GM21390 (cell line): Measurements from ENCODE around the gene PTPRD.

Experiments
- ATAC-seq: cut with Tn5 transposase; IDR thresholded peaks from one replicate; pipeline ENCODE4 v1.9.1; 2021; ENCODE audit not compliant: unreplicated experiment

PTPRD gene

DNA sequence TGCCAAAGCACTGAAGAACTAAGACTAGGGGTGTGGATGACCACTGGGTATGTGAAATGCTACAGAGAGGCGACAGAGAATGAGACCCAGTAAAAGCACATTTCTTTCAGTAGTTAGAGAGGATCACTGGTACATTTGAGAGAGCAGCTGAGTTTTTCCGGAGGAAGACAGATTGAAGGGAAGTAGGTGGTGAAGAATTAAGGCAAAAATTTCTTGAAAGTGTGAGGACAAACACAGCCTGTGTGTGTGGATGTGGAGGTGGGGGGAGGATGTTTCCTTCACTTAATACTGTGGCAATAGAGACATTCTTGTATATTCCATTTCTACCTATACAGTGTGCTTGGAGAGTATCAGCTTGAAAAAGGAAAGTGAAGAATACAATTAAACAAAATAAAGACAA, 1942.1 kb downstream of the PTPRD start:
- no peak for ATAC-seq

DNA sequence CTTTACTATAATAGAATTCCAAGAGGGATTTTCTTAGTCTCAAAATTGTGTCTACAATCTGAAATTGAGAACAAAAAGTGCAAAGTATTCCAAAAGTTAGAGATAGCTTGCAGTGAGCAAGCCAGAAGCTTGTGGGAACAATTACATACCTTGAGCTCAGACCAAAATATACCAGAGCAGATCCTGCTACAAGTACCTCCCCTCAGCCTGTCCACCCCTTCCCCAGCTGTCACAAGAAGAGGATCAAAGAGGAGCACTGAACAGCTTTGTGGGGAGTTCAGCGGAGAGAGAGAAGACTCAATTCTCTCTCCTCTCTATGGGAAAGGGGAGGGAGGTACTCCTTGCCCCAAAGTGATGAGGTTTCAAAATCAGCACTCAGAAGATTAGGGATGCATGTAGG, 1944.1 kb downstream of the PTPRD start:
- ATAC-seq = no peak

DNA sequence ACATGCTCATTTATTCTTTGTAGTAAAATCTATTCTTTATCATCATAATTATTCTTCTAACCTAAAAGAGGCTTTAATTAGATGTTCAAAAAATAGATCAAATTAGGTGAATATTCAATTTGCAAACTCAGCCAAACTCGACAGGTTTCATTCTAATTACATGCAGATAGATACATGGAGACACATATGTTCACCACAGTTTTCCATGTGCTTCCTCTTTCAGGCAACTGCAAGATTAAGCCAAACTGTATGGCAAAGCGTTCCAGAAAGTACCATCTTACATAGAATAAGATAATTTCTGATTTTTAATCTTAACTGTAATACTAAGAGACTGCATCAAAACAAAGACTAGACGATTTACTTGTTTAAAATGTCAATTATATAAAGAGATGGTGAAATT, 1944.6 kb downstream of the PTPRD start:
- no peak for ATAC-seq

DNA sequence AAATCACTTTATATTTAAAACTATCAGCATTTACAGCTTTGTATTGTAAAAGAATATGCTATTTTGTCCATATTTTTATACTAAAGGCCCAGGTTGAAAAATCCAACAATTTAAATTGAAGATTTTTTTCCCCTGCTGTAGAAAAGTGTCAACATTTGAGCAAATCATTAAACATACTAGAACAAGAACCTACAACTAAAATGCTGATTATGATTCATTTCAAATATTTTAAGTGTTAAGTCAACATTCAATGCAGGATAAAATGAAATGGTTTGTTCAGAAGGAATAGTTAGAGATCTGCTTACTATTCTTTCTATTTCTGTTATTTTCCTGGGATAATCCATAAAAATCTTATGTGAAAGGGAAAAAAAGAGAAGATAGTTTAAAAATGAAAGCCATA, 1946.7 kb downstream of the PTPRD start:
- ATAC-seq = no peak

DNA sequence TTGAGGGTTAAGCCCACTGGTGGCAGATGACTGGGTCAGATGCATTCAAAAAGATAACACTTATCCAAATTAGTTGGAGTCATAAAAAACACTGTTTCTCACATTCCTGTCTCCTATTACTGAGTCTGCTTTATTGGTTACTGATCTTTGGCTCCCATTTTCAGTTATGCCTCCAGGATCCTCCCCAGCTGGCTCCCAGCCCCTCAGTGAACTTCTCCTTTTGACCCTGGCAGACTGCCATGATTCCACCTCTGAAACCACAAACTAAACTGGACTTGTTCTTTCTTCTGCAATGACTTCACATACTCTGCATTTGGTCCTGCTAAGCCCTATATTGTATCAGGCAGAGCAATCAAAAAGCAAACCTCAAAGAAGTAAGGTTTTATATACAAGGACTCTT, 1952.4 kb downstream of the PTPRD start:
- ATAC-seq = no peak

DNA sequence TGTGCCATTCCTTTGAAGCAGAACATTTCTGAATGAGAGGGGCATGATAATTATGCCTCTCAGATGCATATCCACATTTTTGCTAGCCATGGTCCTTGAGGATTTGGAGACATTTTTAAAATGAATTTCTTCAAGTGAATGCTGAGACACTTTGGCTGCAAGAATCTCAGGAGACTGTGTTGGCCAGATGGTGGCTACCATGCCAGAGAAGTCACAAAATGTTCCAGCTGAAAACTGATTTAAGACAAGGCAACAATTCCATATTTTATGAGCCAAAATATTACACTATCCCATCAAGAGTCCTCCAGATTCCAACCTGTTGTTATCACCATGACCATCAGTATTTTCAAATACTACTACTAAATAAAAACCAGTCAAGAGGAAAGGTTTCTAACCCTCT, 1953.7 kb downstream of the PTPRD start:
- no peak for ATAC-seq

DNA sequence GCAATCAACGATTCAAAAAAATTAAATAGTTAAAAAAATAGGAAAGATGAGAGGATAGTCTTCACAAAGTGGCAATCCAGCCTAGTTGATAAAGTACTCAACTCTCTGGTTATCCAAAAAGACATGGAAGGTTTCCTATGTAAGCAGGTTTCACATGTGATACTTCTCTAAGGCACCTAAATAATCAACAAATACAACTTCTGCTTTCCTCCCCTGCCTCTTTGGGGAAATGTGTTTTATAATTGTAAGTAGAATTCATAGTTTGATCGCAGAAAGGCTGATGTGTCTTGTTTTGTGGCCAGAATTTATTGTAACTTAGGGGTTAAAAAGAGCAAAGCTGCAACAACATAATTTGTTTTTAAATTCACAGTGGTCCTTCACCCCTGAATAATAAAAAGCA, 1957.7 kb downstream of the PTPRD start:
- ATAC-seq = no peak

DNA sequence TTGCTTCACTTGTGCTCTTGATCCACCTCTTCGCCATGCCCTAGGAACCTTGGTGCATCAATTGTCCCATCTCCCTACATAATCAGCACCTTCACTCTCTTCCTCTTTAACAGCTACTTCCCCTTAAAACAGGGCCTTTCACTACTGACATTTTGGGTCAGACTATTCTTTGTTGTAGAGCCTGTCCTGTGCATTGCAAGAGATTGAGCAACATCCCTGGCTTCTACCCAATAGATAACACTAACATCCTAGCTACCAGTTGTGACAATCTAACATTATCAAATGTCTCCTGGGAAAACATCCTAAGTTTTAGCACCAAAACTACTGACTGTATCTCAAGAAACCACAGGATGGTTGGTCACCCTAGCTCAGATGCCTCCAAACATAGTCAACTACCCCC, 1958.9 kb downstream of the PTPRD start:
- ATAC-seq = no peak

DNA sequence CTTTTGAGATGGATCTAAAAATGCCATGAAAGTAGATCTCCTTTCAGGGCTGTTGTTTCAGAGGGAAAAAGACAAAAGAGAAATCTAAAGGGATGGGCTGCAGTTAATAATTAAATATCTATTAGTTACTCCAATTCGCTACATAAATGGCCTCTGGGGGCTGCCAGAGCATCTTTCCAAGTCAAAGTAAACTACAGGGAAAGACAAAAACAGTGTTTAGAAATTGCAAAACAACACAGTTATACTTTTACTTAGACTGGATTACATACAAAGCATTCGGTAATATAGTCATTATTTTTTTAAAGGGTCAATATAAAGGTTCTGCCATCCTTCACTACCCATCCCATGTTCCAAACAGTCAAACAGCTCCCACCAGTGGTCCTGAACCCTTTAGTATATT, 1959.7 kb downstream of the PTPRD start:
- ATAC-seq = no peak

DNA sequence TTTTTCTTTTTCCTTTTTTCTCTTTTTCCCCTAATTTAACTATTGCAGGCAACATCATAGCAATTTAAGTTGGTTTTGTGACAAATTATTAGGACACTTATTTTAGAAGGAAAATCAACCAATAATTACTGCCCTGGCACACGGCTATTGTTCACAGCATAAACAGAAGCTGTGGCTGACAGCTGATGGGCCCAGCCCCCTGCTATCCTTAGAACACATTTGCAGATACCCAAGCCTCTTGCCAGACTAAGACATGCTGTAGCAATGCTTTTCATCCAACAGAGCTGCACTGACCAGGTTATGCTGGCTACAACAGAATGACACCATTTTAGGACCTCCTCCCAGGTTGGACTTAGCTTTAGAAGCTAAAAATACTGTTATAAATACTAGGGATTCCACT, 1960.5 kb downstream of the PTPRD start:
- no peak for ATAC-seq

DNA sequence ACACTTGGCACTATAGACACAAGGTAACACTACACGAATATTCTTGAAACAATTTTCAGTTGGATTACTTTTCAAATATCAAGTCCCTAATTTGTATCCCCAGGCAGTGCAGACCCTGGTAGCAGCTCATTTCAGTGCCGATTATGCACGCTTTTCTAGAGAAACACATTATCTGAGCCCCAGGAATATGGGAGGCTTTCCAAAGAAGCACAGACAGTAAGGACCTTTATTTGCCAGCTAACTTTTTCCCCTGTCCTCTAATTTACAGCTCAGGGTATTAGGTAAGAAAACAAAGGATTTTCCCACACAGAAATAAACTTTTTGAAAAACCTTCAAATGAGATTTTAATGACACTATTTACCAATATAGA, 1961.0 kb downstream of the PTPRD start:
- ATAC-seq = no peak

DNA sequence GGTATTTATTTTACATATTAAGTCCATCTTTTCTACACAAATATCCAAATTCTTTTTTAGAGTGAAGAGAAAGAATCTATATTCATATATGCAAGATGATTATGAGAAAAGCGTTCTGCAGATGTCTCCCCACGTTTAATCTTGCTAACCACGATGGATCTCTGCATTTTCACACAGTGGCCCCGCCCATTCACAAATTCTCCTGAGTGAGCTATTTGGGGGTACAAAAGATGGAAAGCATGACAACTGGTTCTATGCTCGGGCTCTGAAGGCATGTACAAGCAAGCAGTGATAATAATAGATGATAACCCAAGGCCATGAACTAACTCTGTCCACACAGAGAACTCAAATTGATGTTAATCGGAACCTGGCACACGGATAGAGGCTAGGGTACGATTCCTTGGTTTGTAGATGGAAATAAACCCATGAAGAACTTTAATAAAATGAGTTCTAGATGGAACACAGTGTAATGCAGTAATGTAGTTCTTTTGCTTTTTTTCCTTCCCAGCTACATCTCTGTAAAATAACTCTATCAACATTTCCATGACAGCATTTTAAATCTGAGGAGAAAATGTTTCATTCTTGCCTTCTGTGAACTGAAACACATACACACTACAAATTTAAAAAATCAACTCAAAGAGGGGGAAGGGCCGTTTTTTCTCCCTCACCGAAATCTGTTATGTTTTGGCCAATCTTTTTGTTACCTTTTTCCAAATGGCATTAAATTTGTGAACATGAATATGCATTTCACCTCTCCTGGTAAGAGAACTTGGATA, 1961.5 kb downstream of the PTPRD start:
- ATAC-seq = no peak

DNA sequence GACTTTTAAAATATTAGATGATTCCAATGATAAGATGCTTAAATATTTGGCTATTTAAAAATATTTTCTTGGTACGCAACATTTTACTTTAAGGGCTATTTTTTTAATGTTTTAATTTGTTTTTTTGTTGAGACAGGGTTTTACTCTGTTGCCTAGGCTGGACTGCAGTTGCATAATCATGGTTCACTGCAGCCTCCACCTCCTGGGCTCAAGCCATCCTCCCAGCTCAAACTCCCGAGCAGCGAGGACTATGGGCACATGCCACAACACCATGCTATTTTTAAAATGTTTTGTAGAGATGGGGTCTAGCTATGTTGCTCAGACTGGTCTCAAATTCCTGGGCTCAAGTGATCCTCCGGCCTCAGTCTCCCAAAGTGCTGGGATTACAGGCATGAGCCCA, 1963.0 kb downstream of the PTPRD start:
- no peak for ATAC-seq

DNA sequence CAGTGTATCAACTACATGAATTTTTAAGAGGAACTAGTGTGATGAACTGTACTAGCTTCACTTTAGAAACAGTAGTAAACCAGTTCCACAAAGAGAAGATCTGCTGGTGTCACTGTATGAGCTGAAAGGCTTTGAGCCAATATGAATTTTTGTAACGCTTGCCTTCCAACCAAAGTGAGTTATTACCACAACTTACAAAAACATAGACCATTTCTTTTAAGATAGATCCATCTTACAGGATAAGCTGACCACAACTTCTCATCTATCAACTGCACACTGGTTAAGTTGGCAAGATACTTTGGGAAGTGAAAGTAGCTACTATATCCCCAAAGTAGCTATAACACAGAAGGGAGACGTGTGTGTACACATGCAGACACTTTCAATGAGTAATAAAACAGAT, 1963.6 kb downstream of the PTPRD start:
- ATAC-seq = no peak

DNA sequence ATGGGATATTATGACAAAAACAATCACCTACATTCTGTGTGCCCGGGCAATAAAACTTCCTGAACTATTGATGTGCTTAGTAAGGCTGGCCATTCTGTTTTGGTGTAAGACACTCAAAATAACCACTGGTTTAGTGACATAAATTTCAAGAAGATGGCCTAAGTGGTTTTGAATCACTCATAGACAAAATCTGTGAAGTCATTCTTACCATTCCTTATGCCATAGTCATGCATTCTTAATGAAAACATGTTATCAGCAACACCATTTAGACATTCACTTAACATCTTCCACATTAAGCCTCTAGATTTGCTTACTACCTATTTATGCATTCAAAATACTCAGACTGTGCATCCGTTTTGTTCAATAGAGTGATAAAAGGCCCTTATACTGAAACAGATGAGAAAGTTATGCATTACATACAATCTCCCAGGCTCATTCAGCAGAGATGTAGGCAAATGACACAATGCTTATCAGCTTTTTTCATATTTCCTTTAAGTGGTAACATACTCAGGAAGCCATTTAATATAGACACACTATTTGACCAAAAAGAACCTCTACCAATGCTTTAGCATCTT, 1964.4 kb downstream of the PTPRD start:
- no peak for ATAC-seq

DNA sequence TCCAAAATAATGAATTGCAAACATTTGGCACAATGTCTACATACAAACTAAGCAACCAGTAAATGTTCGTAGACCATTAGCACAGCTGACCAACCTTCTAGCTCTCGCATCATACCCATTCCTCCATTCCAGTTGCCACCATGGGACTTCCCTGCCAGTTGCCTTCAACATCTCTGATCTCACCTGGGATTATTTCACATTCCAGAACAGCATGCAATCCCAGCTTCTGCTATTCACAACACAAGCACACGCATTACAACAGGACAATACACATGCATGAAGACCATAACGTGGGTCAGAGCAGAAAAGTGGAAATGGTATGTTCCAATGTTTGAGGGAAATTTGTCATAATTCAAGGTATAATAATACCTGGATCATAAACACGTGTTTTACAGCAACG, 1965.0 kb downstream of the PTPRD start:
- ATAC-seq = no peak

DNA sequence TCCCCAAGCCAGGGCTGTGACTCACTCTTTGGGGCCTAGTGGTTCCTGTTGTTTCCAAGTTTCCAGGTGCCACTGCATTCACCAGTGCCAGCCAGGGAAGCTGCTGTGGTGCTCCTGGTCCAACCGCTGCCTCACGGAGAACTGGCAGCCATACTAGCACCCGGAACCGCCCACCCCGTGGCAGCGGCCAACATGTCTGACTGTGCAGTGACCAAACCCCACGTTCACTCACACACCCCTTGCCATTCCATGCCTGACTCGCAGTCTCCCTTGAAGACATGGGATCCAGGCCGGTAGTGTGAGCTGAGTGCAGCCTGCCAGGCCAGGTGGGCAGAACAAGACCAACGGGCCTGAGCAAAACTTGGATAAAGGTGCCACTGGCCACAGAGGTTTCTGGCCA, 1968.2 kb downstream of the PTPRD start:
- no peak for ATAC-seq

DNA sequence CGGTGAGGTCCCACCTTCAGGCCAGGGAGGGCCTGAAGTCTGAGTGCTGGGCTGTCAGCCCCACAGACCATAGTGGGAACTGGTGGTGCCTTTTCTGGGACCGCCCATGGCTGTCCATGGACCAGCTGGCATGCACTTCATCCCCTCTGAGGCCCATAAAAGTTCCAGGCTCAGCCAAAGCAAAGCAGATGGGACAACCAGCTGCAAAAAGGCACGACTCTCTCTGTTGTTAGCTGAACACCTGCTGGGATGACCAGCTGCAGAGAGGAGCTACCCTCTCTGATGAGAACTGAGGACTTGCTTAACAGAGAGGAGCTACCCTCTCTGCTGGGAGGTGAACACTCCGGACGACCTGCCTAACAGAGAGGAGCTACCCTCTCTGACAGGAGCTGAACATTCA, 1968.9 kb downstream of the PTPRD start:
- ATAC-seq = no peak

DNA sequence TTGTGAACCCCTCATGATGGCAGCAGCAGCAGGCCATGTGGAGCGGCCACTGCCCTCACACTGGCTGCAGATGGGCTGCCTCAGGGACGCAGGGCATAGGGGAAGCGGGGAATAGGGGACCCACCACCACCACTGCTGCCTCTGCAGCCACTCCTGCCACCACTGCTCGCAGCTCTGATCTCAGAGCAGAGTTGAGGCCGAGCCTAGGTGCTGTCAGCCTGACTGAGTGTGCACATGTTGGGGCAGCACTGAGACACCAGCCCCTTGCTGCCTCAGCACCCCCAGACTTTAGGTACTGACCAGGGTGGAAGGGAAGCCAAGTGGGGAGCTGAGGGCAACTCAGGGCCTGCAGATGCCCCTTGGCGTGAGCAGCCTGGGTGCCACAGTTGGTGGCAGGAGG, 1969.3 kb downstream of the PTPRD start:
- ATAC-seq = no peak

DNA sequence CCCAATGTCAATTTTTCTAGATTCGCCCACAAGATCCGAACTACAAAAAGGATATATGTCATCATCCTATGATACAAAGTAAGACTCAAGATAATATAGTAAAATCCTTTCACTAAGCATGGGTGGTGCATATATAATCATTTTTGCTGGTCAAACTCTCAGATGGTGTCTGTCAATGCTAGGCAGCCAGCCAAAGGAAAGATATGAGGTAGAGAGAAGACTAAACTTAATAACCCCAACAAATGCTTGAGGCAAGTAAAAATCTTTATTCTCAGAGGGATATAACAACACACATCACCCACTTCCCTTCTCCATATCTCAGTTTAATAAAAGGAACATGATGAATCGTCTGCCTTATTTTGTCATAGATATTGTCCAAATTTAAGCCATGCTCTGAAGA, 1972.0 kb downstream of the PTPRD start:
- no peak for ATAC-seq

DNA sequence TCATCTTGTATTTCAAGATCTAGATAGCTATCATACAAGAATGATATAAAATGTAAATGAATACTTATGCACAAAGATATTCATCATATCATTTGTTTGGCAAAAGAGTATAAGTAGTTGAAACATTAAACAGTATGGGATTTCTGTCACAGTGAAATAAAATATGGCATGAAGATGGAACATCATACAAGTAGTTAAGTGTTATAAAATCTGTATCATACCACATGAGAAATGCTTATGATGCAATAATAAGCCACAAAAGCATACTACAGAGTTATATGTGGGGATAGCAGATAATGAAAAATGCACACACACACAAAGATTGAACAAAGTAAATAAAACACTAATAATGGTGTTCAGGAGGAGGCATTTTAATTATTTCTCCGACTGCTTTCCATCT, 1975.2 kb downstream of the PTPRD start:
- no peak for ATAC-seq

DNA sequence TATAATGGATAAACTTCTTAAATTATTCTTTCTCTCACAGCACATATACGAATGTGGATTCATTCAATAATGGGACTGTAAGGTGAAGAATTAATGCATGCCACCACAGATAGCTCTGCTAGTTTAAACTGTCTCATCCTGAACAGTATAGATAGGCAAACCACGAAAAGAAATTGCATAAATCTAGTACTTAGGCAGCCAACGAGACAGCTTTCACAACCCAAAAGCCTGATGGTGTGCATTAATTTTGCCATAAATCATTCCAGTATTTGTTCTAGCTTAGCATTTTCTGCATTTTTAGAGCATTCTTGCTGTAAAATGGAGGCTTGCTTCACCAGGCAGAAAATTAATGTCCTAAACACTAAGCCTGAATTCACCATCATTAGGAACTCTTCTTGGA, 1979.0 kb downstream of the PTPRD start:
- ATAC-seq = no peak

DNA sequence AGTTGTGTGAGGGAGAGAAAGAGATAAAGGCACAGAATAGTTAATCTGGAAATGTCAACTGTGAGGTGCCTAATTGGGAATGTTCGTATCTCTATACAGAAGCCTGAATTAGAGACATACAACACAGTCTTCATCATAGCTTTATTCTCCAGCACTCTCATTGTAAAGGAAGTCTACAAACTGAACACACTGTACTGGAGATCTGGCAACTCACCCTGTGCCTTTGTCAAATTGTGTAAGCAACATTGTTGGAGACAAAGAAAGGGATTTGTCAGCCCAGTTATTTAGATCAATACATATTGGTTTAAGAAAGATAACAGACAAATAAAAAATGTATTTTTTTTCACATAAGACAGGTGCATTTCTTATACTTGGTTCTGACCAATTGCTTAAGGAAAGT, 1980.3 kb downstream of the PTPRD start:
- ATAC-seq = no peak
